Mesenchymal stem cell (in vitro differentiated cells and primary cell): ENCODE measurements around the gene RNU1-2.
"Not testable (repeated sequence)": the region's sequence is repeated elsewhere in the genome, so short reads cannot be mapped to it uniquely, and the experiment has no call there.

Source experiments
- DNase-seq: peaks from one replicate; pipeline ENCODE4 v3.0.0-alpha.2; 2013
- H2AFZ ChIP-seq: one replicate; pipeline ENCODE4 v1.6.1; 2013; ENCODE audit warnings: low read depth, mild to moderate bottlenecking, control low read depth, inconsistent platforms, low read length, moderate library complexity
- H2AK5ac ChIP-seq: 2 replicates; pipeline ENCODE4 v1.6.1; 2013; ENCODE audit warnings: low read length, moderate library complexity, mild to moderate bottlenecking, inconsistent platforms; ENCODE audit not compliant: severe bottlenecking
- H2BK120ac ChIP-seq: one replicate; pipeline ENCODE4 v1.6.1; 2013; ENCODE audit warnings: low read depth, mild to moderate bottlenecking, inconsistent platforms, low read length, moderate library complexity
- H2BK12ac ChIP-seq, 2 experiments: one replicate each; pipeline ENCODE4 v1.6.1; 2013; ENCODE audit warnings: inconsistent platforms in 2 of 2, low read length in 2 of 2, mild to moderate bottlenecking in 2 of 2, moderate library complexity in 2 of 2, control low read depth in 1 of 2
- H2BK15ac ChIP-seq: one replicate; pipeline ENCODE4 v1.6.1; 2013; ENCODE audit warnings: mild to moderate bottlenecking, low read depth, inconsistent platforms; ENCODE audit not compliant: poor library complexity, severe bottlenecking
- H2BK5ac ChIP-seq: 2 replicates; pipeline ENCODE4 v1.6.1; 2013; ENCODE audit warnings: low read depth, mild to moderate bottlenecking, low read length, control low read depth, inconsistent platforms; ENCODE audit not compliant: poor library complexity, severe bottlenecking
- H3K14ac ChIP-seq, 2 experiments: one replicate each; pipeline ENCODE4 v1.6.1; 2013; ENCODE audit warnings: inconsistent platforms in 2 of 2, low read length in 2 of 2, control low read depth in 1 of 2, mild to moderate bottlenecking in 1 of 2, moderate library complexity in 1 of 2
- H3K18ac ChIP-seq, 2 experiments: one replicate each; pipeline ENCODE4 v1.6.1; 2013; ENCODE audit warnings: inconsistent platforms in 2 of 2, low read length in 2 of 2, control low read depth in 1 of 2, low read depth in 1 of 2, mild to moderate bottlenecking in 1 of 2
- H3K23ac ChIP-seq, 2 experiments: one replicate each; pipeline ENCODE4 v1.6.1; 2013; ENCODE audit warnings: inconsistent platforms in 2 of 2, low read length in 2 of 2, mild to moderate bottlenecking in 2 of 2, moderate library complexity in 2 of 2, control low read depth in 1 of 2
- H3K27ac ChIP-seq: 2 replicates; pipeline ENCODE4 v1.5.1; 2013; ENCODE audit warnings: mild to moderate bottlenecking, moderate library complexity, low read length, control low read depth, inconsistent platforms; ENCODE audit not compliant: poor library complexity, severe bottlenecking
- H3K27me3 ChIP-seq, 2 experiments: 2 replicates each; pipeline versions ENCODE4 v1.6.1 to v1.7.0; 2013; ENCODE audit warnings: low read length in 2 of 2, mild to moderate bottlenecking in 2 of 2, moderate library complexity in 2 of 2, control low read depth in 1 of 2, inconsistent platforms in 1 of 2; ENCODE audit not compliant: control insufficient read depth in 1 of 2, insufficient read depth in 1 of 2
- H3K36me3 ChIP-seq, 2 experiments: 2 replicates each; pipeline versions ENCODE4 v1.6.1 to v1.7.0; 2013; ENCODE audit warnings: low read length in 2 of 2, control low read depth in 1 of 2, inconsistent platforms in 1 of 2, low read depth in 1 of 2, mild to moderate bottlenecking in 1 of 2; ENCODE audit not compliant: insufficient read depth in 2 of 2, control insufficient read depth in 1 of 2
- H3K4ac ChIP-seq, 2 experiments: one replicate each; pipeline ENCODE4 v1.6.1; 2013; ENCODE audit warnings: inconsistent platforms in 2 of 2, low read length in 2 of 2, mild to moderate bottlenecking in 2 of 2, moderate library complexity in 2 of 2, control low read depth in 1 of 2, low read depth in 1 of 2
- H3K4me1 ChIP-seq: 2 replicates; pipeline ENCODE4 v1.6.1; 2013; ENCODE audit warnings: low read depth, low read length, control low read depth; ENCODE audit not compliant: control insufficient read depth, insufficient read depth
- H3K4me2 ChIP-seq: 2 replicates; pipeline ENCODE4 v1.6.1; 2013; ENCODE audit warnings: low read length, mild to moderate bottlenecking, inconsistent platforms; ENCODE audit not compliant: poor library complexity, severe bottlenecking
- H3K4me3 ChIP-seq, 2 experiments: 2 replicates each; pipeline versions ENCODE4 v1.5.1 to v1.7.0; 2013; ENCODE audit warnings: low read length in 2 of 2, mild to moderate bottlenecking in 2 of 2, control low read depth in 1 of 2, low read depth in 1 of 2; ENCODE audit not compliant: insufficient read depth in 1 of 2
- H3K79me1 ChIP-seq: replicated peaks from 2 replicates; pipeline ENCODE4 v1.6.1; 2013; ENCODE audit warnings: mild to moderate bottlenecking, control low read depth, low read length, inconsistent platforms; ENCODE audit not compliant: poor library complexity, severe bottlenecking
- H3K9ac ChIP-seq: 2 replicates; pipeline ENCODE4 v1.7.0; 2013; ENCODE audit warnings: mild to moderate bottlenecking, low read length, moderate library complexity
- H3K9me3 ChIP-seq: 2 replicates; pipeline ENCODE4 v1.7.0; 2013; ENCODE audit warnings: mild to moderate bottlenecking, low read length; ENCODE audit not compliant: control insufficient read depth
- H4K8ac ChIP-seq: one replicate; pipeline ENCODE4 v1.6.1; 2013; ENCODE audit warnings: inconsistent platforms, mild to moderate bottlenecking, low read length, moderate library complexity
- H4K91ac ChIP-seq: one replicate; pipeline ENCODE4 v1.6.1; 2013; ENCODE audit warnings: mild to moderate bottlenecking, low read length, inconsistent platforms
- WGBS: methylation state at CpG from one replicate; pipeline ENCODE4 v1.1.7; 2013; ENCODE audit warnings: mixed read lengths; 5-methylcytosine and 5-hydroxymethylcytosine counted together

Gene RNU1-2

GRCh38 chr1:16873076-16873879 is 22.5 kb upstream of the RNU1-2 start:
- H2BK5ac ChIP-seq, H3K4me3 ChIP-seq, H3K23ac ChIP-seq, H3K4ac ChIP-seq, H3K9ac ChIP-seq, H2AK5ac ChIP-seq, H3K9me3 ChIP-seq, H2BK15ac ChIP-seq, H3K4me1 ChIP-seq, H3K27ac ChIP-seq, H2BK120ac ChIP-seq, H2BK12ac ChIP-seq, H4K91ac ChIP-seq, H3K36me3 ChIP-seq, H4K8ac ChIP-seq, H3K14ac ChIP-seq, H3K79me1 ChIP-seq, H3K18ac ChIP-seq: not testable (repeated sequence)
- Histone ChIP-seq H2AFZ (peak overlapping the region; percentile 39), H3K4me2 (peak overlapping the region; percentile 72), H3K27me3 (peaks cover 7 to 40% of the 10 kb centered on the region in 2 experiments)
- DNase-seq, result peak; percentile 31
- WGBS, result 15% methylated on average over 23 of the region's 52 CpGs

GRCh38 chr1:16874968-16875765 is 20.6 kb upstream of the RNU1-2 start:
- not testable (repeated sequence) for H3K9ac ChIP-seq, H2BK5ac ChIP-seq, H2BK12ac ChIP-seq, H3K18ac ChIP-seq, H3K27ac ChIP-seq, H3K9me3 ChIP-seq, H3K14ac ChIP-seq, H4K91ac ChIP-seq, H3K36me3 ChIP-seq, H3K79me1 ChIP-seq, H4K8ac ChIP-seq, H3K23ac ChIP-seq, H3K4ac ChIP-seq, H3K4me3 ChIP-seq, H3K4me1 ChIP-seq, DNase-seq, H2AFZ ChIP-seq, H3K4me2 ChIP-seq, H2AK5ac ChIP-seq, H2BK120ac ChIP-seq, H2BK15ac ChIP-seq
- H3K27me3 ChIP-seq, result peaks cover 10 to 48% of the 10 kb centered on the region in 2 experiments
- 32% methylated on average over 16 of the region's 35 CpGs for WGBS

GRCh38 chr1:16881742-16882141 is 14.0 kb upstream of the RNU1-2 start:
- peaks cover 13 to 57% of the 10 kb centered on the region in 2 experiments for H3K27me3 ChIP-seq
- H3K27ac ChIP-seq, H2AK5ac ChIP-seq, H3K36me3 ChIP-seq, H2BK5ac ChIP-seq, H3K4me1 ChIP-seq, H3K14ac ChIP-seq, H3K4me3 ChIP-seq, H2BK12ac ChIP-seq, H2BK15ac ChIP-seq, H3K4ac ChIP-seq, H2AFZ ChIP-seq, H3K79me1 ChIP-seq, H4K91ac ChIP-seq, H3K23ac ChIP-seq, H3K18ac ChIP-seq, H3K9ac ChIP-seq, H3K4me2 ChIP-seq, H3K9me3 ChIP-seq, DNase-seq, H2BK120ac ChIP-seq, H4K8ac ChIP-seq: not testable (repeated sequence)
- WGBS, result 86% methylated on average over 1 of the region's 1 CpG

- H3K4ac ChIP-seq, result no peak overlapping the region
- no peak overlapping the region for H4K91ac ChIP-seq
- no peak overlapping the region for H3K23ac ChIP-seq
- H3K4me1 ChIP-seq, result no peaks in the 10 kb centered on the region
- no peak for DNase-seq
- no peak overlapping the region for H2BK120ac ChIP-seq
- H3K4me2 ChIP-seq, result no peak overlapping the region
- H3K9me3 ChIP-seq, result no peaks in the 10 kb centered on the region
- peaks cover 13 to 57% of the 10 kb centered on the region in 2 experiments for H3K27me3 ChIP-seq
- H3K79me1 ChIP-seq, result no peaks in the 10 kb centered on the region
- no peaks in the 10 kb centered on the region for H3K36me3 ChIP-seq
- WGBS, result 76% methylated on average over 3 of the region's 4 CpGs
- H3K18ac ChIP-seq, result no peak overlapping the region
- no peak overlapping the region for H3K14ac ChIP-seq
- no peak overlapping the region for H4K8ac ChIP-seq
- H2BK12ac ChIP-seq, result no peak overlapping the region
- H2BK15ac ChIP-seq, result no peak overlapping the region
- no peak overlapping the region for H3K9ac ChIP-seq
- no peak overlapping the region for H2AFZ ChIP-seq
- no peak overlapping the region for H3K4me3 ChIP-seq
- no peak overlapping the region for H2BK5ac ChIP-seq
- no peak overlapping the region for H3K27ac ChIP-seq
- no peak overlapping the region for H2AK5ac ChIP-seq
These were observed 12.8 kb upstream of the RNU1-2 start for GRCh38 chr1:16882986-16883385.
